Measurements from ENCODE around the gene SP1.
A peak's percentile ranks its signal among the peaks of the same experiment; 100 is the strongest.
"Not testable (repeated sequence)": the region's sequence is repeated elsewhere in the genome, so short reads cannot be mapped to it uniquely, and the experiment has no call there.

The SP1 gene

DNA sequence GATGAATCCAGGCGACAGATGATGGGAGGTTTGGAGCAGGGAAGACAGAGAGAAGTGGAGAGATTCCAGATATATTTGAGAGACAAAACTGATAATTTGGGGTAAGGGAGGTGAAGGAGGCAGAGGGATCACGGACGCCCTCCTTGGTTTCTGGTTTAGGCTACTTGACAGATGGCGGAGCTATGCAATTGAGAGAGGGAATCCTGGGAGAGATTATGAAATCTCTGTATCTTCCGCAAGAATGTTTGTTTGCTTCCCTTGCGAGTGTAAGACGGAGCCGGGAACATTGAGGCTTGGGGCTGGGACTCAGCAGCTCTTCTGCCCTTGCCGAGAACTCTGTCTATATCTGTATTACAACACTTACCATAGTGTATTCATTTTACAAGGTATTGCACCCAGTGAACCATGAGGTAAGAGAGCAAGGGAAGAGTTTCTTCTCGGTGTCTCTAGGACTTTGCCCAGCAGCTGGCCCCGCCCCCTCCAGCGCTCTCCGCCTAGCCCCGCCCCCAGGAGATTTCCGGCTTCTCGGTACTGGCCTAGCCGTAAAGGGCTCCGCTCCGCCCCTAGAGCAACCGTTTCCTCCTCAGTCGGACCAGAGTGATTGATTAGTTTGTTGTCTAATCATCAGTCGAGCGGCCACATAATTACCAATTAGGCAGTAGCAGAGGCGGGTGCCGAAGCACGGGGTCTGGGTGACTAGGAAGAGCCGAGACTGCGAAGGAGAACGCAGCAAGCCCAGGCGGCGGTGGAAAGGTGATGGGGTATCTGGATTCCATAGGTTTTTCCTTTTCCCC lies 61.3 kb downstream of the SP1 start, which contains the start of gene PRR13:
TSS of gene PRR13 (plus strand) at position 695 of the 794 bp plus-strand sequence. CDS start 981 bp downstream, outside the sequence.
- peak within 1 kb of the TSS; percentile 94 for H2AFZ ChIP-seq (ENCODE audit: low read depth, low read length)
- H3K4me1 ChIP-seq (ENCODE audit: insufficient read depth, low read length): peaks cover 41% of the 10 kb centered on the region

DNA sequence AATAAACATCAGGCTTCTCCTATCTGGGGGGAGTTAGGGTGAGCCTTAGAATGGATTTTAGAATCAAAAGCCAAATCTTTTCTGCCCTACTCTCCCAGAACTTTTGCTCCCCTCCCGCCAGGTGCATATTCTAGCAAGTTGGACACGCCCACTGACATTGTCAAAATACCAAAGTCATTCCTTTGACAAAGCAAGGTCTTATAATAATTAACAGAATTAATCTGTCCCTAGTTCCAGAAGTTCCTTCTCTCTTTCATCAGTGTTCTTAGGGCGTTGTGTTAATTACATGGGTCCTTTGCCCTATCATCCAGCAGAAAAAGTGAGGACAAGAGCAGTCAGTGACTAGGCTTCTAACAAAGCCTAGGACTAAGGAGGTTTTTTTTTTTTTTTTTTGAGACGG lies 64.0 kb downstream of the SP1 start:
- H2AFZ ChIP-seq (ENCODE audit: low read depth, low read length): no peak overlapping the region
- no peak overlapping the region for H3K9ac ChIP-seq (ENCODE audit: low read depth, low read length)
- H3K27me3 ChIP-seq (ENCODE audit: insufficient read depth, low read length, poor library complexity): no peaks in the 10 kb centered on the region
- H3K79me2 ChIP-seq (ENCODE audit: insufficient read depth, low read length): peaks cover 34% of the 10 kb centered on the region
- no peaks in the 10 kb centered on the region for H3K9me3 ChIP-seq (ENCODE audit: insufficient read depth, low read length, severe bottlenecking)
- no peak overlapping the region for H3K27ac ChIP-seq (ENCODE audit: low read length)
- peaks cover 3% of the 10 kb centered on the region; the same call in 1 of the 2 replicates for H4K20me1 ChIP-seq (ENCODE audit: insufficient read depth, low read length)
- peak overlapping the region; percentile 13; the same call in 1 of the 2 replicates for H3K4me2 ChIP-seq (ENCODE audit: insufficient read depth, low read length)
- TF ChIP-seq, protein P1, sequence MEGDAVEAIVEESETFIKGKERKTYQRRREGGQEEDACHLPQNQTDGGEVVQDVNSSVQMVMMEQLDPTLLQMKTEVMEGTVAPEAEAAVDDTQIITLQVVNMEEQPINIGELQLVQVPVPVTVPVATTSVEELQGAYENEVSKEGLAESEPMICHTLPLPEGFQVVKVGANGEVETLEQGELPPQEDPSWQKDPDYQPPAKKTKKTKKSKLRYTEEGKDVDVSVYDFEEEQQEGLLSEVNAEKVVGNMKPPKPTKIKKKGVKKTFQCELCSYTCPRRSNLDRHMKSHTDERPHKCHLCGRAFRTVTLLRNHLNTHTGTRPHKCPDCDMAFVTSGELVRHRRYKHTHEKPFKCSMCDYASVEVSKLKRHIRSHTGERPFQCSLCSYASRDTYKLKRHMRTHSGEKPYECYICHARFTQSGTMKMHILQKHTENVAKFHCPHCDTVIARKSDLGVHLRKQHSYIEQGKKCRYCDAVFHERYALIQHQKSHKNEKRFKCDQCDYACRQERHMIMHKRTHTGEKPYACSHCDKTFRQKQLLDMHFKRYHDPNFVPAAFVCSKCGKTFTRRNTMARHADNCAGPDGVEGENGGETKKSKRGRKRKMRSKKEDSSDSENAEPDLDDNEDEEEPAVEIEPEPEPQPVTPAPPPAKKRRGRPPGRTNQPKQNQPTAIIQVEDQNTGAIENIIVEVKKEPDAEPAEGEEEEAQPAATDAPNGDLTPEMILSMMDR (IDR thresholded peaks at IDR 0.05; ENCODE audit: borderline replicate concordance, extremely low read depth, low read length, poor library complexity, severe bottlenecking): no peak
- TF ChIP-seq EZH2 (IDR thresholded peaks at IDR 0.05; ENCODE audit: borderline replicate concordance, low read depth, low read length, severe bottlenecking): no peak
- H3K36me3 ChIP-seq (ENCODE audit: insufficient read depth, low read length): peaks cover 26% of the 10 kb centered on the region
- peaks cover 41% of the 10 kb centered on the region for H3K4me1 ChIP-seq (ENCODE audit: insufficient read depth, low read length)
- no peak overlapping the region for H3K4me3 ChIP-seq (ENCODE audit: low read depth in 1 of 2, low read length in 2 of 2)
- DNase-seq (no peak), ATAC-seq (ENCODE audit: insufficient read depth, low read depth) (no peak)

More for the DNA sequence above, 61.3 kb downstream of the SP1 start, which contains the start of gene PRR13:
- H4K20me1 ChIP-seq (ENCODE audit: insufficient read depth, low read length): peaks cover 3% of the 10 kb centered on the region; the same call in 1 of the 2 replicates
- no peak for TF ChIP-seq EZH2 (IDR thresholded peaks at IDR 0.05; ENCODE audit: borderline replicate concordance, low read depth, low read length, severe bottlenecking)
- TF ChIP-seq, protein P1 (IDR thresholded peaks at IDR 0.05; ENCODE audit: borderline replicate concordance, extremely low read depth, low read length, poor library complexity, severe bottlenecking): no peak
- H3K27ac ChIP-seq (ENCODE audit: low read length): peak within 1 kb of the TSS; percentile 92
- peaks cover 19% of the 10 kb centered on the region for H3K36me3 ChIP-seq (ENCODE audit: insufficient read depth, low read length)
- H3K9me3 ChIP-seq (ENCODE audit: insufficient read depth, low read length, severe bottlenecking): no peaks in the 10 kb centered on the region
- ATAC-seq (ENCODE audit: insufficient read depth, low read depth): peak; percentile 98
- DNase-seq: peak; percentile 99
- peak within 1 kb of the TSS; percentile 63 for H3K9ac ChIP-seq (ENCODE audit: low read depth, low read length)
- H3K4me2 ChIP-seq (ENCODE audit: insufficient read depth, low read length): peak within 1 kb of the TSS; percentile 75
- H3K4me3 ChIP-seq (ENCODE audit: low read depth in 1 of 2, low read length in 2 of 2): peak within 1 kb of the TSS; percentile 42 to 72; a peak in 3 of 4 replicates
- H3K79me2 ChIP-seq (ENCODE audit: insufficient read depth, low read length): peaks cover 34% of the 10 kb centered on the region
- no peaks in the 10 kb centered on the region for H3K27me3 ChIP-seq (ENCODE audit: insufficient read depth, low read length, poor library complexity)

DNA sequence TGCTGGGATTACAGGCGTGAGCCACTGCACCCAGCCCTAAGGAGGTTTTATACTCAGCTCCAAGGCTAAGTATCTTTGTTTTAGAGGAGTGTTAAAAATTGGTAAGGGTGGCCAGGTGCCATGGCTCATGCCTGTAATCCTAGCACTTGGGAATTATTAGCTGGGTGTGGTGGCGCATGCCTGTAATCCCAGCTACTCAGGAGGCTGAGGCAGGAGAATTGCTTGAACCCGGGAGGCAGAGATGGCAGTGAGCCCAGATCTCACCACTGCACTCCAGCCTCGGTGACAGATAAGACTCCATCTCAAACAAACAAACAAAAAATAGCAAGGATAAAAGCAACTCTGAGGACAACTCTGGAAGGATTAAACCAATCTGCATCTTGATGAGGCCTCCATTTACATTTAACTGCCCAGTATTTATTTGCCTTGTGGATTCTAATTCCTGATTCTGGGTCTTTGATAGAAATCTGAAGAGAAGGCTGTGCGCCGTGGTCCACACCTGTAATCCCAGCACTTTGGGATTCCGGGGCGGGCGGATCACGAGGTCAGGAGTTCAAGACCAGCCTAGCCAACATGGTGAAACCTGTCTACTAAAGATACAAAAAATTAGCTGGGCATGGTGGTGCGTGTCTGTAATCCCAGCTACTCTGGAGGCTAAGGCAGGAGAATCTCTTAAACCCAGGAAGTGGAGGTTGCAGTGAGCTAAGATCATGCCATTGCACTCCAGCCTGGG lies 64.8 kb downstream of the SP1 start:
- not testable (repeated sequence) for H2AFZ ChIP-seq (ENCODE audit: low read depth, low read length); DNase-seq; H3K4me3 ChIP-seq (ENCODE audit: low read depth in 1 of 2, low read length in 2 of 2); H4K20me1 ChIP-seq (ENCODE audit: insufficient read depth, low read length); H3K9ac ChIP-seq (ENCODE audit: low read depth, low read length); H3K27me3 ChIP-seq (ENCODE audit: insufficient read depth, low read length, poor library complexity); ATAC-seq (ENCODE audit: insufficient read depth, low read depth); H3K9me3 ChIP-seq (ENCODE audit: insufficient read depth, low read length, severe bottlenecking); H3K27ac ChIP-seq (ENCODE audit: low read length)
- Histone ChIP-seq H3K4me2 (ENCODE audit: insufficient read depth, low read length) (peak overlapping the region; percentile 19; the same call in 1 of the 2 replicates), H3K36me3 (ENCODE audit: insufficient read depth, low read length) (peaks cover 26% of the 10 kb centered on the region), H3K79me2 (ENCODE audit: insufficient read depth, low read length) (peaks cover 34% of the 10 kb centered on the region), H3K4me1 (ENCODE audit: insufficient read depth, low read length) (peaks cover 41% of the 10 kb centered on the region)

Data from DND-41 (cell line).